HEK293 (cell line): ENCODE measurements around the gene TRIAP1.

Experiments used
- GLI2 ChIP-seq: fragments of 450-650 bp; formaldehyde crosslinking; IDR thresholded peaks from 2 replicates; pipeline ENCODE4; 2017; ENCODE audit warnings: missing biosample characterization, missing genetic modification characterization, low read depth, borderline replicate concordance
- GLIS1 ChIP-seq: fragments of 450-650 bp; formaldehyde crosslinking; IDR thresholded peaks from 2 replicates; pipeline ENCODE4 v1.5.1; 2016; ENCODE audit warnings: missing biosample characterization, missing genetic modification characterization
- KLF16 ChIP-seq: fragments of 450-650 bp; formaldehyde crosslinking; IDR thresholded peaks from 2 replicates; pipeline ENCODE4 v1.5.1; 2017; ENCODE audit warnings: missing biosample characterization, missing genetic modification characterization
- KLF9 ChIP-seq: fragments of 450-650 bp; formaldehyde crosslinking; IDR thresholded peaks from 2 replicates; pipeline ENCODE4 v1.5.1; 2016; ENCODE audit warnings: missing biosample characterization, missing genetic modification characterization, low read depth
- MEIS1 ChIP-seq: sonication (generic); formaldehyde crosslinking; IDR thresholded peaks from 2 replicates; pipeline ENCODE4 v1.8.1; 2022; ENCODE audit warnings: missing genetic modification reagents, mild to moderate bottlenecking, borderline replicate concordance
- TCF7L2 ChIP-seq: IDR thresholded peaks from 2 replicates; pipeline ENCODE4 v1.6.1; 2011; ENCODE audit warnings: low read depth, mild to moderate bottlenecking, inconsistent platforms, low read length, moderate library complexity, borderline replicate concordance
- YY1 ChIP-seq: fragments of 450-650 bp; formaldehyde crosslinking; IDR thresholded peaks from 2 replicates; pipeline ENCODE4 v1.5.1; 2018; ENCODE audit warnings: missing biosample characterization, missing genetic modification characterization
- ZBTB17 ChIP-seq: fragments of 450-650 bp; formaldehyde crosslinking; IDR thresholded peaks from 2 replicates; pipeline ENCODE4 v1.5.1; 2016; ENCODE audit warnings: missing biosample characterization, missing genetic modification characterization
- ZBTB8A ChIP-seq: fragments of 450-650 bp; formaldehyde crosslinking; IDR thresholded peaks from 2 replicates; pipeline ENCODE4 v1.5.1; 2016; ENCODE audit warnings: missing biosample characterization, missing genetic modification characterization
- ZFHX2 ChIP-seq: fragments of 450-650 bp; formaldehyde crosslinking; conservative IDR thresholded peaks from 2 replicates; pipeline ENCODE4 v1.5.1; 2016; ENCODE audit warnings: missing biosample characterization, missing genetic modification characterization
- ZFP3 ChIP-seq: fragments of 450-650 bp; formaldehyde crosslinking; IDR thresholded peaks from 2 replicates; pipeline ENCODE4 v1.5.1; 2016; ENCODE audit warnings: low read depth, missing biosample characterization, missing genetic modification characterization
- ZNF114 ChIP-seq: fragments of 450-650 bp; formaldehyde crosslinking; IDR thresholded peaks from 2 replicates; pipeline ENCODE4 v1.5.0; 2017; ENCODE audit warnings: missing biosample characterization, missing genetic modification characterization
- ZNF16 ChIP-seq: fragments of 450-650 bp; formaldehyde crosslinking; IDR thresholded peaks from 2 replicates; pipeline ENCODE4 v1.5.1; 2016; ENCODE audit warnings: low read depth, missing biosample characterization, missing genetic modification characterization
- ZNF202 ChIP-seq: fragments of 450-650 bp; formaldehyde crosslinking; IDR thresholded peaks from 2 replicates; pipeline ENCODE4 v1.5.1; 2016; ENCODE audit warnings: missing biosample characterization, missing genetic modification characterization, borderline replicate concordance
- ZNF274 ChIP-seq, 2 experiments: fragments of 200-500 bp in 1 of 2; fragments of 450-650 bp in 1 of 2; sonication (Bioruptor generic) in 1 of 2; formaldehyde crosslinking in 1 of 2; IDR thresholded peaks; 2 replicates each; pipeline versions ENCODE4 v1.5.1 to v1.6.1; 2014 to 2016; ENCODE audit warnings: borderline replicate concordance in 1 of 2, inconsistent platforms in 1 of 2, low read length in 1 of 2, missing biosample characterization in 1 of 2, missing genetic modification characterization in 1 of 2
- ZNF335 ChIP-seq: fragments of 450-650 bp; formaldehyde crosslinking; conservative IDR thresholded peaks from 2 replicates; pipeline ENCODE4 v1.5.1; 2016; ENCODE audit warnings: missing biosample characterization, missing genetic modification characterization
- ZNF341 ChIP-seq: fragments of 450-650 bp; formaldehyde crosslinking; IDR thresholded peaks from 2 replicates; pipeline ENCODE4; 2016; ENCODE audit warnings: low read depth, missing biosample characterization, missing genetic modification characterization
- ZNF391 ChIP-seq: fragments of 450-650 bp; formaldehyde crosslinking; IDR thresholded peaks from 2 replicates; pipeline ENCODE4 v1.5.1; 2016; ENCODE audit warnings: low read depth, missing biosample characterization, missing genetic modification characterization, borderline replicate concordance
- ZNF529 ChIP-seq: fragments of 450-650 bp; formaldehyde crosslinking; IDR thresholded peaks from 2 replicates; pipeline ENCODE4 v1.5.1; 2017; ENCODE audit warnings: missing genetic modification characterization, missing biosample characterization; ENCODE audit not compliant: insufficient replicate concordance
- ZNF585B ChIP-seq: fragments of 450-650 bp; formaldehyde crosslinking; IDR thresholded peaks from 2 replicates; pipeline ENCODE4 v1.5.1; 2016; ENCODE audit warnings: missing biosample characterization, missing genetic modification characterization
- ZNF654 ChIP-seq: fragments of 450-650 bp; formaldehyde crosslinking; IDR thresholded peaks from 2 replicates; pipeline ENCODE4 v1.5.1; 2016; ENCODE audit warnings: low read depth, missing biosample characterization, missing genetic modification characterization
- ZNF76 ChIP-seq: fragments of 450-650 bp; formaldehyde crosslinking; IDR thresholded peaks from 2 replicates; pipeline ENCODE4; 2016; ENCODE audit warnings: low read depth, missing biosample characterization, missing genetic modification characterization, borderline replicate concordance
- ZSCAN16 ChIP-seq: fragments of 450-650 bp; formaldehyde crosslinking; IDR thresholded peaks from 2 replicates; pipeline ENCODE4 v1.5.1; 2016; ENCODE audit warnings: missing biosample characterization, missing genetic modification characterization
- TF ChIP-seq, protein P1 (sequence below): fragments of 450-650 bp; formaldehyde crosslinking; IDR thresholded peaks from 2 replicates; pipeline ENCODE4 v1.5.1; 2016; ENCODE audit warnings: missing biosample characterization, missing genetic modification characterization
- TF ChIP-seq, protein P2 (sequence below): fragments of 450-650 bp; formaldehyde crosslinking; IDR thresholded peaks from 2 replicates; pipeline ENCODE4 v1.5.1; 2017; ENCODE audit warnings: missing biosample characterization, missing genetic modification characterization
- TF ChIP-seq, protein P3 (sequence below): fragments of 450-650 bp; formaldehyde crosslinking; IDR thresholded peaks from 2 replicates; pipeline ENCODE4 v1.5.1; 2016; ENCODE audit warnings: missing biosample characterization, missing genetic modification characterization
- TF ChIP-seq, protein P4 (sequence below): fragments of 450-650 bp; formaldehyde crosslinking; IDR thresholded peaks from 2 replicates; pipeline ENCODE4 v1.5.1; 2016; ENCODE audit warnings: missing biosample characterization, missing genetic modification characterization
- TF ChIP-seq, protein P5 (sequence below): fragments of 450-650 bp; formaldehyde crosslinking; IDR thresholded peaks from 2 replicates; pipeline ENCODE4 v1.5.1; 2016; ENCODE audit warnings: missing biosample characterization, missing genetic modification characterization

Gene TRIAP1

DNA sequence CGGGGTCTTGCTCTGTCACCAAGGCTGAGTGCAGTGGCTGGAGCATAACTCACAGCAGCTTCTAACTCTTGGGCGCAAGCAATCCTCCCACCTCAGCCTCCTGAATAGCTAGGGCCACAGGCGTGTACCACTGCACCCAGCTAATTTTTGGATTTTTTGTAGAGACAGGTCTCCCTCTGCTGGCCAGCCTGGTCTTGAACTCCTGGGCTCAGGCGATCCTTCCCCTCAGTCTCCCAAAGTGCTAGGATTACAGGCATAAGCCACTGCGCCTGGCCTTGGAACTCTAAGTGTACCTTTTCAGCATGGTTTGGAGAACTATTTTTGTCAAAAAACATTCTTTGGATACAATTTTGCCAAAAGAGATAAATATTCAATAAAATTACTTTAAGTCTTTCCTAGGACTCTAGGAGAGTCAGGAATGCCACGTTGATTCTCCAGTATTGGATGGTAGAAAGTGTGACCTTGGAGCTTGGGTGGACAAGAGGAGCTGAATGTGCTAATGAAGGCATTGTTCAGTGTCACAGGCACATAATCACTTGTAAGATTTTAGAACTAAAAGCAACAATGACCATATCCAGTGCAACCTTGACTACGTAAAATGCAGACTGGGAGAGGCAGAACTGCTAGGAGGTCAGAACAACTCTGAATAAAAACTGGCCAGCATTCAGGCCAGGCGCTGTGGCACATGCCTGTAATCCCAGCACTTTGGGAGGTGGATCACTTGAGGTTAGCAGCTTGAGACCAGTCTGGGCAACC lies 20.6 kb upstream of the TRIAP1 start (continued):
- TF ChIP-seq ZNF16 (no peak), ZNF76 (tag by site-specific recombination) (no peak), ZNF585B (tag by site-specific recombination) (no peak), ZNF654 (tag by site-specific recombination) (peak; percentile 57), KLF16 (no peak), GLI2 (tag by site-specific recombination) (no peak), KLF9 (no peak), ZFP3 (no peak), TCF7L2 (no peak), ZNF391 (no peak), GLIS1 (tag by site-specific recombination) (no peak), ZNF274 (IDR thresholded peaks at IDR 0.05; ENCODE audit: low read length) (no peak), ZNF274 (tag by site-specific recombination; IDR thresholded peaks at IDR 0.05; ENCODE audit: borderline replicate concordance) (no peak), ZBTB17 (tag by site-specific recombination) (peak; percentile 53; the same call in 1 of the 2 replicates), ZBTB8A (tag by site-specific recombination) (0 out of 2 replicates have a peak, but pooled peaks have one; percentile 18), ZNF202 (no peak), ZFHX2 (tag by site-specific recombination) (no peak), ZNF335 (tag by site-specific recombination) (0 out of 2 replicates have a peak, but pooled peaks have one; percentile 15), ZSCAN16 (tag by site-specific recombination) (no peak), ZNF529 (tag by site-specific recombination) (no peak), ZNF114 (no peak), MEIS1 (no peak), YY1 (tag by site-specific recombination) (no peak), ZNF341 (tag by site-specific recombination) (no peak)
- TF ChIP-seq, protein P1, sequence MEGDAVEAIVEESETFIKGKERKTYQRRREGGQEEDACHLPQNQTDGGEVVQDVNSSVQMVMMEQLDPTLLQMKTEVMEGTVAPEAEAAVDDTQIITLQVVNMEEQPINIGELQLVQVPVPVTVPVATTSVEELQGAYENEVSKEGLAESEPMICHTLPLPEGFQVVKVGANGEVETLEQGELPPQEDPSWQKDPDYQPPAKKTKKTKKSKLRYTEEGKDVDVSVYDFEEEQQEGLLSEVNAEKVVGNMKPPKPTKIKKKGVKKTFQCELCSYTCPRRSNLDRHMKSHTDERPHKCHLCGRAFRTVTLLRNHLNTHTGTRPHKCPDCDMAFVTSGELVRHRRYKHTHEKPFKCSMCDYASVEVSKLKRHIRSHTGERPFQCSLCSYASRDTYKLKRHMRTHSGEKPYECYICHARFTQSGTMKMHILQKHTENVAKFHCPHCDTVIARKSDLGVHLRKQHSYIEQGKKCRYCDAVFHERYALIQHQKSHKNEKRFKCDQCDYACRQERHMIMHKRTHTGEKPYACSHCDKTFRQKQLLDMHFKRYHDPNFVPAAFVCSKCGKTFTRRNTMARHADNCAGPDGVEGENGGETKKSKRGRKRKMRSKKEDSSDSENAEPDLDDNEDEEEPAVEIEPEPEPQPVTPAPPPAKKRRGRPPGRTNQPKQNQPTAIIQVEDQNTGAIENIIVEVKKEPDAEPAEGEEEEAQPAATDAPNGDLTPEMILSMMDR (tag by site-specific recombination), result peak; percentile 74
- TF ChIP-seq, protein P2, sequence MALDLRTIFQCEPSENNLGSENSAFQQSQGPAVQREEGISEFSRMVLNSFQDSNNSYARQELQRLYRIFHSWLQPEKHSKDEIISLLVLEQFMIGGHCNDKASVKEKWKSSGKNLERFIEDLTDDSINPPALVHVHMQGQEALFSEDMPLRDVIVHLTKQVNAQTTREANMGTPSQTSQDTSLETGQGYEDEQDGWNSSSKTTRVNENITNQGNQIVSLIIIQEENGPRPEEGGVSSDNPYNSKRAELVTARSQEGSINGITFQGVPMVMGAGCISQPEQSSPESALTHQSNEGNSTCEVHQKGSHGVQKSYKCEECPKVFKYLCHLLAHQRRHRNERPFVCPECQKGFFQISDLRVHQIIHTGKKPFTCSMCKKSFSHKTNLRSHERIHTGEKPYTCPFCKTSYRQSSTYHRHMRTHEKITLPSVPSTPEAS (tag by site-specific recombination), result no peak
- TF ChIP-seq, protein P3, sequence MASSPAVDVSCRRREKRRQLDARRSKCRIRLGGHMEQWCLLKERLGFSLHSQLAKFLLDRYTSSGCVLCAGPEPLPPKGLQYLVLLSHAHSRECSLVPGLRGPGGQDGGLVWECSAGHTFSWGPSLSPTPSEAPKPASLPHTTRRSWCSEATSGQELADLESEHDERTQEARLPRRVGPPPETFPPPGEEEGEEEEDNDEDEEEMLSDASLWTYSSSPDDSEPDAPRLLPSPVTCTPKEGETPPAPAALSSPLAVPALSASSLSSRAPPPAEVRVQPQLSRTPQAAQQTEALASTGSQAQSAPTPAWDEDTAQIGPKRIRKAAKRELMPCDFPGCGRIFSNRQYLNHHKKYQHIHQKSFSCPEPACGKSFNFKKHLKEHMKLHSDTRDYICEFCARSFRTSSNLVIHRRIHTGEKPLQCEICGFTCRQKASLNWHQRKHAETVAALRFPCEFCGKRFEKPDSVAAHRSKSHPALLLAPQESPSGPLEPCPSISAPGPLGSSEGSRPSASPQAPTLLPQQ (tag by site-specific recombination), result no peak
- TF ChIP-seq, protein P4, sequence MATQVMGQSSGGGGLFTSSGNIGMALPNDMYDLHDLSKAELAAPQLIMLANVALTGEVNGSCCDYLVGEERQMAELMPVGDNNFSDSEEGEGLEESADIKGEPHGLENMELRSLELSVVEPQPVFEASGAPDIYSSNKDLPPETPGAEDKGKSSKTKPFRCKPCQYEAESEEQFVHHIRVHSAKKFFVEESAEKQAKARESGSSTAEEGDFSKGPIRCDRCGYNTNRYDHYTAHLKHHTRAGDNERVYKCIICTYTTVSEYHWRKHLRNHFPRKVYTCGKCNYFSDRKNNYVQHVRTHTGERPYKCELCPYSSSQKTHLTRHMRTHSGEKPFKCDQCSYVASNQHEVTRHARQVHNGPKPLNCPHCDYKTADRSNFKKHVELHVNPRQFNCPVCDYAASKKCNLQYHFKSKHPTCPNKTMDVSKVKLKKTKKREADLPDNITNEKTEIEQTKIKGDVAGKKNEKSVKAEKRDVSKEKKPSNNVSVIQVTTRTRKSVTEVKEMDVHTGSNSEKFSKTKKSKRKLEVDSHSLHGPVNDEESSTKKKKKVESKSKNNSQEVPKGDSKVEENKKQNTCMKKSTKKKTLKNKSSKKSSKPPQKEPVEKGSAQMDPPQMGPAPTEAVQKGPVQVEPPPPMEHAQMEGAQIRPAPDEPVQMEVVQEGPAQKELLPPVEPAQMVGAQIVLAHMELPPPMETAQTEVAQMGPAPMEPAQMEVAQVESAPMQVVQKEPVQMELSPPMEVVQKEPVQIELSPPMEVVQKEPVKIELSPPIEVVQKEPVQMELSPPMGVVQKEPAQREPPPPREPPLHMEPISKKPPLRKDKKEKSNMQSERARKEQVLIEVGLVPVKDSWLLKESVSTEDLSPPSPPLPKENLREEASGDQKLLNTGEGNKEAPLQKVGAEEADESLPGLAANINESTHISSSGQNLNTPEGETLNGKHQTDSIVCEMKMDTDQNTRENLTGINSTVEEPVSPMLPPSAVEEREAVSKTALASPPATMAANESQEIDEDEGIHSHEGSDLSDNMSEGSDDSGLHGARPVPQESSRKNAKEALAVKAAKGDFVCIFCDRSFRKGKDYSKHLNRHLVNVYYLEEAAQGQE (tag by site-specific recombination), result no peak
- TF ChIP-seq, protein P5, sequence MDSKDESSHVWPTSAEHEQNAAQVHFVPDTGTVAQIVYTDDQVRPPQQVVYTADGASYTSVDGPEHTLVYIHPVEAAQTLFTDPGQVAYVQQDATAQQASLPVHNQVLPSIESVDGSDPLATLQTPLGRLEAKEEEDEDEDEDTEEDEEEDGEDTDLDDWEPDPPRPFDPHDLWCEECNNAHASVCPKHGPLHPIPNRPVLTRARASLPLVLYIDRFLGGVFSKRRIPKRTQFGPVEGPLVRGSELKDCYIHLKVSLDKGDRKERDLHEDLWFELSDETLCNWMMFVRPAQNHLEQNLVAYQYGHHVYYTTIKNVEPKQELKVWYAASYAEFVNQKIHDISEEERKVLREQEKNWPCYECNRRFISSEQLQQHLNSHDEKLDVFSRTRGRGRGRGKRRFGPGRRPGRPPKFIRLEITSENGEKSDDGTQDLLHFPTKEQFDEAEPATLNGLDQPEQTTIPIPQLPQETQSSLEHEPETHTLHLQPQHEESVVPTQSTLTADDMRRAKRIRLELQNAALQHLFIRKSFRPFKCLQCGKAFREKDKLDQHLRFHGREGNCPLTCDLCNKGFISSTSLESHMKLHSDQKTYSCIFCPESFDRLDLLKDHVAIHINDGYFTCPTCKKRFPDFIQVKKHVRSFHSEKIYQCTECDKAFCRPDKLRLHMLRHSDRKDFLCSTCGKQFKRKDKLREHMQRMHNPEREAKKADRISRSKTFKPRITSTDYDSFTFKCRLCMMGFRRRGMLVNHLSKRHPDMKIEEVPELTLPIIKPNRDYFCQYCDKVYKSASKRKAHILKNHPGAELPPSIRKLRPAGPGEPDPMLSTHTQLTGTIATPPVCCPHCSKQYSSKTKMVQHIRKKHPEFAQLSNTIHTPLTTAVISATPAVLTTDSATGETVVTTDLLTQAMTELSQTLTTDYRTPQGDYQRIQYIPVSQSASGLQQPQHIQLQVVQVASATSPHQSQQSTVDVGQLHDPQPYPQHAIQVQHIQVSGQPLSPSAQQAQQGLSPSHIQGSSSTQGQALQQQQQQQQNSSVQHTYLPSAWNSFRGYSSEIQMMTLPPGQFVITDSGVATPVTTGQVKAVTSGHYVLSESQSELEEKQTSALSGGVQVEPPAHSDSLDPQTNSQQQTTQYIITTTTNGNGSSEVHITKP (tag by site-specific recombination), result peak; percentile 92
